GM21423 (cell line): ENCODE results near the gene SSR4.

ENCODE experiments used
- ATAC-seq: cut with Tn5 transposase; IDR thresholded peaks from one replicate; pipeline ENCODE4 v1.9.1; 2021; ENCODE audit warnings: mild to moderate bottlenecking, moderate library complexity; ENCODE audit not compliant: unreplicated experiment

Gene SSR4

DNA sequence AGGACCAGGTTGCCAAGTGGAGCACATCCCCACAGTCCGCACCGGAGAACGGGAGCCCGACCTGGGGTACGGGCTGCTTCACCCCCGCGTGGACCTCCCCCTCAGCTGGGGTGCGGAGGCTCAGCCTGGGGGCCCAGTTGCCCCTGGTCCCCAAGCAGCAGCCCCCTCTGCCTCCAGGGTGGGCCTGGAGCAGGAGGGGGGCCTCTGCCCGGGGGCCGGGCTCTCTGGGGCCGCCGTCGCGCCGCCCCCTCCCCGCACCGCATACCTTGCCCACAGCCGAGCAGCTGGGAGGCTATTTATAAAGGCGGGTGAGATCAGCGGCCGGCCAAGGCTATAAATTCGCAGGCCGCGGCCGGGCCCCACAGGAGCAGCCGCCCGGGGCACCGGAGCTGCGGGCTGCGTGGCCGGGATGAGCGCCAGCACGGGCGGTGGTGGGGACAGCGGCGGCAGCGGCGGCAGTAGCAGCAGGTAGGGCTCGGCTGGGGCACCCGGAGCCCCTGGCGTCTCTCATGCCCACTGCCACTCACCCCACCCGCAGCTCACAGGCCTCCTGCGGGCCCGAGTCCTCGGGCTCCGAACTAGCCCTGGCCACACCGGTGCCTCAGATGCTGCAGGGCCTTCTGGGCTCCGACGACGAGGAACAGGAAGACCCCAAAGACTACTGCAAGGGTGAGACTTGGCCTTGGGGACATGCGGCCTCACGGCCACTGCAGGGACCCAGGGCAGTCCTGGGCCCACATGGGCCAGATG is 13.6 kb upstream of the SSR4 start, which contains the start of gene SRPK3:
Gene SRPK3 (plus strand): TSS at position 364 of the 750 bp plus-strand sequence. CDS start 46 bp downstream, at position 410.
- ATAC-seq, result no peak

GRCh38 chrX:153781428-153782047 is 12.9 kb upstream of the SSR4 start:
- no peak for ATAC-seq

DNA sequence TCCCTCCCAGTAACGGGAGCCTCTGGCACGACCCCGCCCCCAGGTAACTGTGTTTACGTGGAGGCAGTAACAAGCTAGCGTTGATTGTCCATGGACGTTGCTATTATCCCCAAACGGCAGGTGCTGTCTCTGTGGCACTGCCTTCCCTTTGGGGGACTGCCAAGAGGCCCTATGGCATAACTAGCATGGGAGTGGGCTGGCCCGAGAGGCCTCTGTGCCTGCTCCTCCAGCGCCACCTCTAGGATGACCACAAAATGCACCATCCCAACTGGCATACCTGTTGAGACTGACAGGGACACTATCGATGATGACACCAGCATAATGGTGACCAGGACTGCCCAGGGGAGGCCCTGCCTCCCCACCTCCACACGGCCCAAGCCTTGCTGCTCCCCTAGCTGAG is 12.2 kb upstream of the SSR4 start:
- no peak for ATAC-seq

DNA sequence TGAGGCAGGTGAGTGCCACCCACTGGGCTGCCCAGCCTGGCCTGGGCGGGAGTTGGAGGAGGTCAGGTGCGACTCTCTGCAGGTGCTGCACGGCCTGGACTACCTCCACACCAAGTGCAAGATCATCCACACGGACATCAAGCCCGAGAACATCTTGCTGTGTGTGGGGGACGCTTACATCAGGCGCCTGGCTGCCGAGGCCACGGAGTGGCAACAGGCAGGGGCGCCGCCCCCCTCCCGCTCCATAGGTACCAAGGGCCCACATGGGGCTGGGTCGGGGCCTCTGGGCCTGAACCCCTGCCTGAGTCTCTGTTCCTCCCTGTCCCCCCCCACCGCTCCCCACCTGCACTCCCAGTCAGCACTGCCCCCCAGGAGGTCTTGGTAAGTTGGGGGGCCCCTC is 11.6 kb upstream of the SSR4 start:
- no peak for ATAC-seq

- no peak for ATAC-seq
Measured at GRCh38 chrX:153783378-153784013, 11.0 kb upstream of the SSR4 start.

- ATAC-seq, result no peak
Measured at GRCh38 chrX:153784325-153784967, 10.0 kb upstream of the SSR4 start.

GRCh38 chrX:153786669-153787068 is 7.8 kb upstream of the SSR4 start:
- no peak for ATAC-seq

GRCh38 chrX:153789654-153790053 is 4.8 kb upstream of the SSR4 start:
- no peak for ATAC-seq

- ATAC-seq, result no peak
Measured at GRCh38 chrX:153791104-153791852, 3.2 kb upstream of the SSR4 start.

- no peak for ATAC-seq
Measured at GRCh38 chrX:153792368-153792767, 2.1 kb upstream of the SSR4 start.

GRCh38 chrX:153793291-153793690 is 1.2 kb upstream of the SSR4 start:
- no peak for ATAC-seq

- ATAC-seq, result no peak
Measured at GRCh38 chrX:153794897-153795816, 689 bp downstream of the SSR4 start.

GRCh38 chrX:153797415-153798015 is 3.0 kb downstream of the SSR4 start:
- no peak for ATAC-seq

DNA sequence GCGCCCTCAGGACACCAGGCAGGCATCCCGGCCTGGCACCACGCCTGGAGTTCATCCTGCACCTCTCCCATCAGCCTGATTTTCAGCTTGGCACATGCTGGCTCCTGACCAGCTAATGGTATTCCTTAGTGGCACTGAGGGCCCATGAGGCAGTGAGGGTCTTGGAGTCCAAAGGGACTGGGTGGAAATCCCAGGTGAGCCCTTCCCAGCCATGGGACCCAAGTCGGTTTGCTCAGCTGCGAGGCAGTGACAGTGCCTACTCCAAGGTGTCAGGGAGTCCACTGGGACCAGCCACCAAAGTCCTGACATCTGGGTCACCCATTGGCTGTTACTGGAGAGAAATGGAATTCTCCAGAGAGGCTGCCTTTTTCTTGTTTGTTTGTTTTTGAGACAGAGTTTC is 4.9 kb downstream of the SSR4 start:
- ATAC-seq, result no peak

DNA sequence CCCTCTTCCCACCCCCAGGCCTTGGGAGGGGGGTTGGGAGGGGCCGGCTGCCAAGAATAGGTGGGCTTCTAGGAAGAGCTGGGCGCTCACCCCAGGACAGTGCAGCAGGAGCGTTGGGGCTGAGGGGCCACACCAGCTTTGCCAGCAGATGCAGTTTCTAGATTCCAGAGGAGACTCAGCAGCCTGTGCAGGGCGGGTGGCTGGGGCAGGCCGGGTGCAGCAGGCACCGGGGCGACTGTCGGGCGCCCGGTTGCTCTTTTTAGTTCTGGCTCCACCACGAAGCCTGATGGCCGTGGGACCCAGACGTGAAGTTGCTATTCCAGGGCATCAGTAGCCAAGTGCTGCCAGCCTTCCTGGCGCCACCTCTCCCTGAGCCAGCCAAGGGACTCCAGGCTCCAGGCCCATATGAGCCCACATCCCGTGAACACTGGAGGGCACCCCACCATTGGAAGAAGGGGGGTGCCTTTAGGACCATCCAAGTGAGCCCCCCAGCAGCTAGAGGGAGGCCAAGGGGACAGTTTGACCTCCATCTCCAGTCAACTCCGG is 5.8 kb downstream of the SSR4 start:
- no peak for ATAC-seq

DNA sequence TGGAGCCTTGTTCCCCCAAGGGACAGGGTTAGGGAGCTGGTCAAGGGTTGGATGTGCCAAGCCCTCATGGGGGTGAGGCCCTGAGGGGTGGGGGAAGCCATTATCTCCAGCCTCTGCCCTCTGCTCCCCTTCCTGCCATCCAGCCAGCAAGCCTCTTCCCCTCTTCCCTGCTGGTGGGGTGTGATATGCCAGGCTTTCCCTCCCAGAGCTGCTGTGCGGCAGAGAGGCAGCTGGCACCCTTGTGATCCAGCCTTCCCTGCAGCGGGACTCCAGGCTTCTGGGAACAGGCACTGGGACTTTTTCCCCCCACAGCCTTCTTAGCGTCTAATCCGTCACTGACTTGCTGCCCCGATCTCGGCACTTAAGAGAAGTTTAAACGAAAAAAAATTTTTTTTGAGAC is 6.3 kb downstream of the SSR4 start:
- no peak for ATAC-seq

DNA sequence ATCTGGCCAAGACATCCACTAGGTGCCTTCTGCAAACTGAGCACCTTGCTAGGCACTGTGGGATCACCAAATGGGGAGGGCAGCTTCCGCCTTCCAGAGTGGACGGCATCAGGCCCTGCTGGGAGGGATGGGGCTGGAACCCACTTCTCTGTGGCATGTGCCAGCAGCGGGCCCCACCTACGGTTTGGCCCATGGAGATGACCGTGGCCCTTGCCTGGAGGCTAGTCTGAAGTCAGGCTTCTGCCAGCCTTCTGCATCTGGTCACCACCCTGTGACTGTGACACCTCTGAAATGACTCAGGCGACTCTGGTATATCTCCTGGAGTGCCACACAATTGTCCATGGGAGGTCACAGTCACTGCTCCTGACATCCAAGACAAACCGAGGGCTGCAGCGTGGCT is 7.2 kb downstream of the SSR4 start:
- ATAC-seq, result no peak

DNA sequence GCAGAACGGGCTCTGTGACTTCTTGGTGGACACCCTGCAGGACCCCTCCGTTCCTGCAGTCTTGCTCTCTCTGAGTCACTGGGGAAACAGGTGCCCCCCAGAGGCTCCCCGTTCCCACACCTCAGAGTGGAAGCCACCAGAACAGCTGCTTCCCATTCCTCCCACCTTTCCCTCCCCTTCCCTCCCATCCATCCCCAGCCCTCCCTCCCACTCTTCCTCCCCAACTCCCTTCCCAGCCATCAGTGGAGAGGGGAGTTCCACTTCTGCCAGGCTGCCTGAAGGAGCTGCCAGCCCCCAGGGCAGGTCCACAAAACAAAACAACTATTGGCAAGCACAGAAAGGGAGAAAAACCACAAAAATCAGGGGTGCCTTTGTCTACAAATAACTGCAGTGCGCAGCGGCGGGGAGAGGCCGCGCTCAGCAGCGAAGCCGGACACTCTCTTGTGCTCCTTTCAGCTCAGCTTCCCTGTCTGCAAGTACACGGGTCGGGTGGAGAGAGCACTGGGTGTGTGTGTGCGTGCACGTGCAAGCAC is 8.1 kb downstream of the SSR4 start:
- no peak for ATAC-seq
